Peyer's patch (tissue), 4 donors: ENCODE data around the gene MED13L. TPM values are rescaled to one million over a fixed set of nuclear protein-coding genes. Genes with fewer than 3 reads are reported as not detected.

Experiments
- DNase-seq, 3 donors: peaks; one replicate each; pipeline ENCODE4 v3.0.0-alpha.2; 2017 to 2019
- H3K27ac ChIP-seq, 4 donors: fragments of 200-600 bp; sonication (generic); one replicate each; pipeline ENCODE4 v1.5.1; 2016 to 2019
- H3K27me3 ChIP-seq, 2 donors: fragments of 200-600 bp; sonication (generic); one replicate each; pipeline ENCODE4 v1.5.1; 2019
- H3K36me3 ChIP-seq, 3 donors: fragments of 200-600 bp; sonication (generic); one replicate each; pipeline ENCODE4 v1.5.1; 2016 to 2019
- H3K4me1 ChIP-seq, 4 donors: fragments of 200-600 bp; sonication (generic); one replicate each; pipeline ENCODE4 v1.5.1; 2016 to 2019
- H3K4me3 ChIP-seq, 4 donors: fragments of 200-600 bp; sonication (generic); 1 replicate in 3 of 4; 2 replicates in 1 of 4; pipeline ENCODE4 v1.5.1; 2016 to 2019; ENCODE audit warnings: mild to moderate bottlenecking in 1 of 4
- H3K9me3 ChIP-seq, 4 donors: fragments of 200-600 bp; sonication (generic); one replicate each; pipeline ENCODE4 v1.5.1; 2016 to 2019; ENCODE audit warnings: mild to moderate bottlenecking in 1 of 4
- CTCF ChIP-seq, 6 experiments: fragments of 450-650 bp in 4 of 6; fragments of 200-600 bp in 2 of 6; sonication (generic) in 1 of 6; IDR thresholded peaks; one replicate each; pipeline ENCODE4 v1.5.1; 2017 to 2019; ENCODE audit warnings: antibody characterized with exemption in 6 of 6, mild to moderate bottlenecking in 3 of 6, moderate library complexity in 1 of 6
- POLR2A ChIP-seq, 2 donors: fragments of 450-650 bp; IDR thresholded peaks; one replicate each; pipeline ENCODE4 v1.5.1; 2017; ENCODE audit warnings: antibody characterized with exemption in 2 of 2, mild to moderate bottlenecking in 2 of 2, moderate library complexity in 2 of 2
- total RNA-seq, 4 donors: library from RNA; depleted of rRNA; stranded (reverse); fragments of >200 nt; gene quantifications; one replicate each; pipeline ENCODE4 v1.1.0, GENCODE V29; 2016

The MED13L gene
- total RNA-seq, 4 donors from 2014 or later = 127 to 181 (median 145) TPM

DNA sequence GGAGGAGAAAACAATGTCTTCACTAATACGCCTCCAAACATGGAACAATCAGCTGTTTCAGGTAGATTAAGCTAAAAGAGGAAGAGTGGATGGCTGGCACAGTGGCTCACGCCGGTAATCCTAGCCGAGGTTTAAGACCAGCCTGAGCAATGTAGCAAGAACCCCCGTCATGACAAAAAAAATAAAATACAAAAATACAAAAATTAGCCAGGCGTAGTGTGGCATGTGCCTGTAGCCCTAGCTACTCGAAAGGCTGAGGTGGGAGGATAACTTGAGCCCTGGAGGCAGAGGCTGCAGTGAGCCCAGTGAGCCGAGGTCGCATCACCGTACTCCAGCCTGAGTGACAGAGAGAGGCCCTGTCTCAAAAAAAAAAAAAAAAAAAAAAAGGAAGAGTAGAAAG is 1.2 kb upstream of the MED13L start:
- Histone ChIP-seq H3K9me3 (no peaks in the 10 kb centered on the region), H3K4me3 (no peak overlapping the region), H3K27ac (no peak overlapping the region), H3K4me1 (peaks cover 0 to 15% (median 5%) of the 10 kb centered on the region in 4 donors), H3K36me3 (no peaks in the 10 kb centered on the region), H3K27me3 (no peaks in the 10 kb centered on the region)
- DNase-seq = no peak
- TF ChIP-seq CTCF (IDR thresholded peaks at IDR 0.05) (no peak), POLR2A (IDR thresholded peaks at IDR 0.05) (no peak)

DNA sequence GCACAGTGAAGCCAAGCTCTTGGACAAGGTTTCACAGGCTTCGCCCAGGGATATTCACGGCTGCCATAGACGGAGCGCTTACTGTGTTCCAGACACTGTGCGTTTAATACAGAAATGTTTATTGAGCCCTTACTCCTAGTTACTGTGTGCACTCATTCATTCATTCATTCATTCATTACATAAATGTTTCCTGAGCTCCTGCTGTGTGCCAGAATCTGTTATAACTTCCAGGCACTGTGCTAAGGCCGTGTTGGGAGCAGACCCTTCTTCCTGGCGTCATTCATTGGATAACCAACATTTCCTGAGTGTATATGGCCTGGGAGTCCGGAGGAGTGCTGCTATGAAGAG is 760 bp upstream of the MED13L start:
- Histone ChIP-seq H3K4me1 (peaks cover 0 to 19% (median 5%) of the 10 kb centered on the region in 4 donors), H3K9me3 (no peaks in the 10 kb centered on the region), H3K36me3 (no peaks in the 10 kb centered on the region), H3K27ac (peak overlapping the region; percentile 93 to 100 (median 96)), H3K4me3 (peak overlapping the region; percentile 67 to 97 (median 76)), H3K27me3 (no peaks in the 10 kb centered on the region)
- TF ChIP-seq POLR2A (IDR thresholded peaks at IDR 0.05) (no peak), CTCF (IDR thresholded peaks at IDR 0.05) (no peak)
- no peak for DNase-seq

- no peaks in the 10 kb centered on the region for H3K27me3 ChIP-seq
- peak overlapping the region; percentile 93 to 100 (median 96) for H3K27ac ChIP-seq
- H3K36me3 ChIP-seq = no peaks in the 10 kb centered on the region
- peak overlapping the region; percentile 67 to 97 (median 76) for H3K4me3 ChIP-seq
- H3K9me3 ChIP-seq = no peaks in the 10 kb centered on the region
- peak; percentile 71 to 85 (median 85) for DNase-seq
- TF ChIP-seq CTCF (IDR thresholded peaks at IDR 0.05) (no peak), POLR2A (IDR thresholded peaks at IDR 0.05) (no peak)
- peaks cover 0 to 25% (median 5%) of the 10 kb centered on the region in 4 donors for H3K4me1 ChIP-seq
Measured at GRCh38 chr12:116276652-116277466, 634 bp downstream of the MED13L start.

DNA sequence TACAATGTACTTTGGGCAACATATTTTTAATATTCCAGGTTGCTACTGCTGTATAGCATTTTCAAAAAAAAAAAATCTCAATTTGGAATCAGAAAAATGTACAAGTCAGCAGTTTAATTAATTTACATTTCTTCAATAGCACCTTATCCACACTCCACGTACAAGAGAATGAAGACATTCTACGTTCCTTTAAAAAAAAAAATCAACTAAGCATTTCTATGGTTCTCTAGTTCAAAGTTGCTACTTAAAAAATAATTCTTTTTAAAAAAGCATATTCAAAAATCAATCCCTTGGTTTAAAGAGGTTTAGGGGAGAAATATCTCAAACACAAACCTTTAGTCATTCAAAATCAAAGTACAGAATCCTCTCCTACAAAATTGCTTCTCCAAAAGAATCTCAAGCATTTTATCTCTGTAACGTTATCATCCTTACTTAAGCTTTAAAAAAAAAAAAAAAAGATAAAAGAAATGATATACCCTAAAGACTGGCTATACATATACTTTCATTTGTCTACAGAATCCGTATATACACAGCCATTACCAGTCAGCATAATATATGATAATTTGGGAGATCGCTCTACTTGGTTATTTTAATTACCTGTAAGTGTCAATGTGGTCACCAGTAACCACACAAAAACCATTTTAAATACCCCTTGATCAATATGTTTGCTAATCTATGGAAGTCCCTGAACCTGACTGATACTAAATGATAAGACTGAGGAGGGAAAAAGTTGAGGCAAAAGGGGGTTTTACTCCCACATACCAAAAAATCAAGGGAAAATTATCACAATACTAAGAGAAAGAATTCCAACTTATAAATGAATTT is 2.7 kb downstream of the MED13L start:
- DNase-seq = no peak
- H3K4me3 ChIP-seq = peak overlapping the region in 2 of 4 donors; percentile 5 to 67
- no peaks in the 10 kb centered on the region for H3K36me3 ChIP-seq
- no peak for TF ChIP-seq POLR2A (IDR thresholded peaks at IDR 0.05)
- no peak overlapping the region for H3K27ac ChIP-seq
- no peaks in the 10 kb centered on the region for H3K9me3 ChIP-seq
- H3K27me3 ChIP-seq = no peaks in the 10 kb centered on the region
- peaks cover 0 to 31% (median 5%) of the 10 kb centered on the region in 4 donors for H3K4me1 ChIP-seq

DNA sequence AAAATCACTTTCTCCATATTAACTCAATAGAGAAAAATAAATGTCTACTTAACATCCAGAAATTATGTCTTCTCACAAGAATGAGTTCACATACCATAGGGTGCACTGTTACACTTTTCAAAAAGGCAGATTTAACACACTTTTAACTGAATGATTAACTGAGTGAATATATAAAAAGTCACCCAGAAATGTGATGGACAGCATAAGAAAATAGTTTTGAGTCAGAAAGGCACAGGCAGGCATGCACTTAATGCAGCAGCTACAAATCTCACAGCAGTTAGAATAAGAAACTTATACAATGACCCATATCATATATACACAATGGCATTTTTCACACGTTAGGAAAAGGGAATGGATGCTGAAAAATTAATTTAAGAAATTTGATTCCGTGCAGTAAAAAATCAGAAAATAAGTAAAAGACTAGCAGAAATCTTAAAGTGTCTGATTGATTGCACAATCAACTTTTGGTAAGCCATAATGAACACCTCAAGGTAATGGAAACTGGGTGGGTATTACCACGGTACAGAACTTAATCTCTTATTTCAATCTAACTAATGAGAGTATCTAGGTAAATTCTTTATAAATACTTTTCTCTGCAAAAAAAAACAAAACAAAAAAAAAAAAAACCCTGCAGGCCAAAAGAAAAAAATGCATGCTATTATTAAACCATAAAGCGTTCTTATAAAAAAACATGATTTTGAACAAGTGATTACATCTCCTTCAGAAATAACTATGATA is 3.5 kb downstream of the MED13L start:
- Histone ChIP-seq H3K4me1 (peaks cover 0 to 35% (median 5%) of the 10 kb centered on the region in 4 donors), H3K4me3 (no peak overlapping the region)
- no peak for DNase-seq

More for the DNA sequence above, 3.5 kb downstream of the MED13L start:
- Histone ChIP-seq H3K27me3 (no peaks in the 10 kb centered on the region), H3K36me3 (no peaks in the 10 kb centered on the region), H3K27ac (no peak overlapping the region), H3K9me3 (no peaks in the 10 kb centered on the region)
- TF ChIP-seq CTCF (IDR thresholded peaks at IDR 0.05) = peak in 1 of 6 experiments; percentile 8
- no peak for TF ChIP-seq POLR2A (IDR thresholded peaks at IDR 0.05)
